ENCODE results near the gene DIAPH3.

Gene DIAPH3

DNA sequence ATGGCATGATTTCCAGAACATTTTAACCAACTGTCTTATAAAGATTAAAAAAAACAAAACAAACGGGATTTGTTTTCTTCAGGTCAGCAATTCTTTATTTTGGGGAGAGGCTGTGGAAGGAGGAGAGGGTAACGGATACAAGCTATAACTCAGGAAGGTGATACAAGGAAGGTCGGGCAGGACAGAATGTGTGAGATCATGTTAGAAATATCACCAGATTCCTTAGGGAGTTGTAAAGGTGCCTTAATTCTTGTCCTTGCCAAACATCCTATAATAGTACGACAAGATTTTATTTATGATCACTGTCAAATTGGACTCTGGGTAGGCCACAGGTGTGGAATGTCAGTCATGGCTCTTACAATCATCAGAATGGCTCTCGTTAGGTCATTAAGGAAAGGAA lies 503.1 kb downstream of the DIAPH3 start:
- no peak for DNase-seq

GRCh38 chr13:59659981-59660380 lies 503.7 kb downstream of the DIAPH3 start:
- DNase-seq: no peak

- no peak for DNase-seq
These were observed 504.9 kb downstream of the DIAPH3 start for GRCh38 chr13:59658738-59659330.

DNA sequence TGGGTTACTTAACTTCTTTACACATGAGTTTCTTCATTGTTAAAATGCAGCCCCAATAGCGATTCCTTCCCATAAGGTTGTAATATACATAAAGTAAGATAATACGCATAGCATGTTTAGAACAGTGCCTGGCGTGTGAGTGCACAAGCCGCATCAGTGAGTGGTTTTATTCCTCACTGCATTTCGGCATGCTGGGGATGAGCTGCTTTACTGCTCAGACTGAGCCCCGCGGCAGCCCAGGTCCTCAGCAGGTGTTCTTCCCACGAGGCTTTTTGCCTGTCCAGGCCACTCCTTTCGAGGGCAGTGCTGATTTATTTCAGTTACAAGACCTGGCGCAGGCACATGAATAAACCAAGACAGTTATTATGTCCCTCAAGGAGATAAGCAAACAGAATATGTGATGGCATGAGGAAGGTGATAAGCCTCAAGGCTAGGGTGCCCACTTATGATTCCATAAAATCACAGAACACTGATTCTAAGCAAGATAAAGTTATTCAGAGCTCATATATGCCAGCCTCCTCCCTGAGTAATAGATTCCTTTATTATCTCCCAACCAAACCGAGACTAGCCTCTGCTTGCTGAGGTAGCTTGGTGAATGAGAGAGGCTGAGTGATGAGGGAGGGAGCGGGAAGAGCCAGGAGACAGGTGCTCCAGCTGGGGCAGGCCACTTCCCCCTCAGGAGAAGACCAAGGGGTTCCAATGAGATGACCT lies 505.5 kb downstream of the DIAPH3 start:
- DNase-seq: no peak

- no peak for DNase-seq
These were observed 509.8 kb downstream of the DIAPH3 start for GRCh38 chr13:59653916-59654315.

- DNase-seq: no peak
These were observed 512.2 kb downstream of the DIAPH3 start for GRCh38 chr13:59651479-59651878.

DNA sequence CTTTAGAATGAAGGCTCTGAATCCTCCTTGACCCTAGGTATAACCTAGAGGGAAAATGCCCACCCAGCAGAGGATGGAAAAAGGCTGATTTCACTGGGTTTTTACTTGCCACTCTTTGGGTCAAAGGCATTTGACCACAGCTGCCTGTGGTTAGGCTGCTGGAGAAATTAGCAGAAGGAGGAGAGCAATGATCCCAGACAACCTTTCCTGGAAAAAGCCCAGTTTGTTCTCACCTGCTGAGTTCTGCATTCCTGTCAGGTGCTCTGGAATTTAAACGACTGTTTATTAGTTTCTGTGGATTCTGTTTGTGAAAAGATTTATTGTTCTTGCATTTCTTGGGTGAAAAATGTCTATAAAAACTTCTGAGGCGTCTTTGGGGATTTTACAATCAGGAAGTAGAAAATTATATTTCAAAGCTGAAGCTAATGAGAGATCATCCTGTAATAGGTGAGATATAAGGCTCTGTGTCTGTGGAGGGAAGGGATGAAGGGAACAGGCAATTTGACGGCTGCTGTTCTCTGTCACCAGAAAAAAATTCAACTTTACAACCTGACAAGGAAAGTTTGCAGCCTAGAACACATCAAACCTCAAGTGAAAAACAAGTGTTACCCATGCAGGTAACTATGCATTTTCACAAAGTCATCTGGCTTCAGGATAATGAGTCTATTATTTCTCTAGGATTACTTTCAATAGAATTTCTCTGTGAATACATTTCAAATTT lies 519.7 kb downstream of the DIAPH3 start:
- DNase-seq: no peak

DNA sequence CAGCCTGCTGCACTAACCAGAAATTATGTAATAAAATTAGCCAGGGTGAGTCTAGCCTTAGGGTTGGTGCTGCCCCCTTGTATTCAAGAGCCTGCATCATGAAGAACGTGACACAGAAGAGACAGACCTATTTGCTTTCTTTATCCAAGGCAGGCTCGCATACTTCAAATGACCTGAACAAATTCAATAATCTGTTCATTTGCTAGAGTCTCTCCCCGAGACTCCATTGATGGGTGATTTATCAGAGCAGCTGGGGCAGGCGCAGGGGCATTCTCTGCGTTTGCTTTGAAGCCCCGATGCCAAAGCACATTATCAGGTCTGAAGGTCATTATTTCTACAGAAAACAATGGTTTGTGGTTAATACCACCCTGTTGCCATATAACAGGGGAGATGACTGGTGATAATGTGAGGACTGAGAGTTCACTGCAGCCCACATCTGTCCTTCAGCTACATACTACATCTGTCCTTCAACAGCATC lies 520.3 kb downstream of the DIAPH3 start:
- DNase-seq: no peak

- DNase-seq: no peak
These were observed 521.9 kb downstream of the DIAPH3 start for GRCh38 chr13:59641817-59642216.

GRCh38 chr13:59641261-59641660 lies 522.5 kb downstream of the DIAPH3 start:
- no peak for DNase-seq

- no peak for DNase-seq
These were observed 525.3 kb downstream of the DIAPH3 start for GRCh38 chr13:59638404-59638803.

- no peak for DNase-seq
These were observed 528.1 kb downstream of the DIAPH3 start for GRCh38 chr13:59635589-59635988.

- no peak for DNase-seq
These were observed 530.4 kb downstream of the DIAPH3 start for GRCh38 chr13:59633290-59633689.

DNA sequence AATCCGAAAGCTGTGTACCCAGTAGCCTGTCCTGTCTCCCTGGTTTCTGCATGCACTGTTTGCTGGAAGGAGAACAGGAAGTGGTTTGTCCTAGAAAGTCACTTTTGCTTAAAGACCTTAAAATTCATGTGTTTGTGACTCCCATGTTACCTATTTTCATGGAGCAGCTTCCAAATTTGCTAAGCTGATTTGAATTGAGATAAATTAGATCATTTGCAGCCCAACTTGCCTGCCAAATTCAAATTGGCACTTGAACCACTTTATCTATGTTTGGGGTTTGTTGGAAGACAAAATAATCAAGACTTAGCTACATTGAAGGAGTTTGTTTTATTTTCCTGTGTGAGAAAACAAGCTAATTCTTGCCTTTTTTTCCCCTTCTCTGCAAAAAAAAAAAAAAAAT lies 532.5 kb downstream of the DIAPH3 start:
- no peak for DNase-seq

DNA sequence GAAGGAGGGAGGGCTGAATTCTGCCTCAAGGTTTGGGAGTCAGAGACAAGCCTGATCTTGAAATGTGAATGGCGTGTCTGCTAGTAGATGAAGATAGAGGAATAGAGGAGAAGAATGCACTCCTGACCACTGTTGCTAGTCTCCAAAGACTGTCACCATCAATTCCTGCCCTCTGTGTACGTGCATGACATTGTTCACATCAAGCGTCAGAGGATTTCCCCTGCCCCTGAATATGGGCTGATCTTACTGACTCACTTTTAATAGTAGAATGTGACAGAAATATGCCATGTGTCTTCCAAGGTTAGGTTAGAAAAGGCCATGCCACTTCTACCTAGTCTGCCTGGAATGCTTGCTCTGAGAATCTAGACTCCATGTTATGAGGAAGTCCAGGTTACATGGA lies 538.6 kb downstream of the DIAPH3 start:
- no peak for DNase-seq

DNA sequence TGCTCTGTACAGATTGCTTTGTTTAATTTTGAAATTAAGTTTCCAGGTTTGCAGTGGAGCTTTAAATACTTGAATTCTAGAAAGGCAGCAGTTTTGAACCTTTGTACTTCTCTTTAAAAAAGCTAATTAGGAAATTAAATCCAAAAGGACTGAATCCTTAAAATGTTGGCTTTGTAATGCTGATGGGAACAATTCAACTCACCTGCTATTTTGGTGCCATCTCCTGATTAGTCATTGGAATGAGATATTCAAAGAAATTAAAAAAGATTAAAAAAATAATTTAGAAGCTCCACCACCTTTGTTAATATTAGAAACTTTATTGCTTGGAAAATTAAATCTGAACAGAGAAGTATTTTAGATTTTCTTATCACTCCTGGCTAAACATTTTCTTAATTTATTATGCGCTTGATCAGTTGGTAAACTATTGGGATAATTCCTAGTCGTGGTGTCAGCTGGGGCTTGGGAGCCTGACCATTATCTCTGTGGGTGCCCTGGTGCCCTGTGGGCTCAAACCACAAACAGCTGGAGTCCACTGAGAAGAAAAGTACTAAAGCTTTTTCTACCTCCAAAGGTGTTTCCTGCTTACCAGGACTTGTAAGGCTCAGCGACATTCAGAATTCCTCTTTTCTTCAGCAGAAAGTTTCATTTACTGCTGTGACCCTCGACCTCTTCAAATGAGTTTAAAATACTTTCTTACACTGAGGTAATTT lies 540.4 kb downstream of the DIAPH3 start:
- no peak for DNase-seq

DNA sequence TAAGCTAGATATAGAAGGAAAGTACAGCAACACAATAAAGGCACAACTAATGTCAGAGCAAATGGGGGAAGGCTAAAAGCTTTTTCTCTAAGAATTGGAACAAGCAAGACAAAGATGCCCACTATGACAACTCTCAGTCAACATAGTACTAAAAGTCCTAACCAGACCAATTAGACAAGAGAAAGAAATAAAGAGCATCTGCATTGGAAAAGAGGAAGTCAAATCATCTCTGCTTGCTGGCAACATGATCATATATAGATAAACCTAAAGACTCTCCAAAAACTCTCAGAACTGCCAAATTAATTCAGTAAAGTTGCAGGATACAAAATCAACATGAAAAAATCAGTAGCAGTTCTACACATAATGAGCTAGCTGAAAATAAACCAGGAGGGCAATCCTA lies 542.0 kb downstream of the DIAPH3 start:
- DNase-seq: no peak

All from NCI-H2227 treated with DMSO at 0.1 percent for 48 hours (cell line).